DOHH2 (cell line): ENCODE results near the gene SMAD3.

Experiments used
- EZH2phosphoT487 ChIP-seq: fragments of 200-600 bp; sonication (generic); IDR thresholded peaks from 2 replicates; pipeline ENCODE4 v1.6.1; 2017; ENCODE audit warnings: borderline replicate concordance, mild to moderate bottlenecking, antibody characterized with exemption, low read length, moderate library complexity, mixed read lengths
- TF ChIP-seq, protein P1 (sequence below): fragments of 200-600 bp; sonication (generic); IDR thresholded peaks from one replicate; pipeline ENCODE4 v1.5.1; 2014; ENCODE audit warnings: antibody characterized with exemption, mild to moderate bottlenecking, low read depth, low read length; ENCODE audit not compliant: poor library complexity, severe bottlenecking

DNA sequence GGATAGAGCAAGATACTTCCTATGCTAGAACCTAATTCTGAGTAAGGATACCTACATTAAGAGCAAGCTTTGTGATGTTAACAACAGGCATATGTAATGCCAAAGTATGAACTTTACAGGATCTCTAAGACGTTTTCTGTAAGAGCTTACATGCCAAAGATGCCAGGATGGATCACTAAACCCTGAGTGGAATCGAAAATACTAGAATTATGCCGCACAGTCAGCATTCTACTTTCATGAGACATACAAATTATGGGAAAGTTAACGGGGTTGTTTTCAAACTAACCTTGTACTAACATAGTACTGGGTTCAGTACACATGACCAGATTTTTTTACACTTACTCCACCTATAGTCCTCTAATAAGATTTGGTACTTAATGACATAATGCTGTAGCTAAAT, 134.0 kb downstream of the SMAD3 start:
- TF ChIP-seq, protein P1, sequence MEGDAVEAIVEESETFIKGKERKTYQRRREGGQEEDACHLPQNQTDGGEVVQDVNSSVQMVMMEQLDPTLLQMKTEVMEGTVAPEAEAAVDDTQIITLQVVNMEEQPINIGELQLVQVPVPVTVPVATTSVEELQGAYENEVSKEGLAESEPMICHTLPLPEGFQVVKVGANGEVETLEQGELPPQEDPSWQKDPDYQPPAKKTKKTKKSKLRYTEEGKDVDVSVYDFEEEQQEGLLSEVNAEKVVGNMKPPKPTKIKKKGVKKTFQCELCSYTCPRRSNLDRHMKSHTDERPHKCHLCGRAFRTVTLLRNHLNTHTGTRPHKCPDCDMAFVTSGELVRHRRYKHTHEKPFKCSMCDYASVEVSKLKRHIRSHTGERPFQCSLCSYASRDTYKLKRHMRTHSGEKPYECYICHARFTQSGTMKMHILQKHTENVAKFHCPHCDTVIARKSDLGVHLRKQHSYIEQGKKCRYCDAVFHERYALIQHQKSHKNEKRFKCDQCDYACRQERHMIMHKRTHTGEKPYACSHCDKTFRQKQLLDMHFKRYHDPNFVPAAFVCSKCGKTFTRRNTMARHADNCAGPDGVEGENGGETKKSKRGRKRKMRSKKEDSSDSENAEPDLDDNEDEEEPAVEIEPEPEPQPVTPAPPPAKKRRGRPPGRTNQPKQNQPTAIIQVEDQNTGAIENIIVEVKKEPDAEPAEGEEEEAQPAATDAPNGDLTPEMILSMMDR = no peak
- TF ChIP-seq EZH2phosphoT487 = no peak
